Mesendoderm (in vitro differentiated cells): ENCODE measurements around the gene ABCA8.
"Not testable (repeated sequence)": the region's sequence is repeated elsewhere in the genome, so short reads cannot be mapped to it uniquely, and the experiment has no call there.

ENCODE experiments used
- DNase-seq: peaks from one replicate; pipeline ENCODE4 v3.0.0; 2013
- H2AK5ac ChIP-seq: 2 replicates; pipeline ENCODE4 v1.6.1; 2013; ENCODE audit warnings: low read length, inconsistent platforms
- H2BK120ac ChIP-seq: 2 replicates; pipeline ENCODE4 v1.6.1; 2013; ENCODE audit warnings: low read depth, mild to moderate bottlenecking, low read length, moderate library complexity, mixed read lengths
- H2BK15ac ChIP-seq: replicated peaks from 2 replicates; pipeline ENCODE4 v1.6.1; 2013; ENCODE audit warnings: low read depth, mild to moderate bottlenecking, moderate library complexity
- H2BK5ac ChIP-seq: 2 replicates; pipeline ENCODE4 v1.6.1; 2013; ENCODE audit warnings: low read length, inconsistent platforms
- H3K18ac ChIP-seq: 2 replicates; pipeline ENCODE4 v1.6.1; 2013; ENCODE audit warnings: mild to moderate bottlenecking, low read length, mixed read lengths
- H3K23ac ChIP-seq: one replicate; pipeline ENCODE4 v1.6.1; 2013; ENCODE audit warnings: low read length
- H3K27ac ChIP-seq: 2 replicates; pipeline ENCODE4 v1.5.1; 2013; ENCODE audit warnings: low read depth, mild to moderate bottlenecking, inconsistent platforms, low read length, moderate library complexity
- H3K27me3 ChIP-seq: 2 replicates; pipeline ENCODE4 v1.6.1; 2013; ENCODE audit warnings: low read length, control low read depth, mild to moderate bottlenecking, inconsistent platforms; ENCODE audit not compliant: insufficient read depth, poor library complexity
- H3K36me3 ChIP-seq: 2 replicates; pipeline ENCODE4 v1.6.1; 2013; ENCODE audit warnings: low read length, inconsistent platforms; ENCODE audit not compliant: control insufficient read depth, insufficient read depth
- H3K4ac ChIP-seq: one replicate; pipeline ENCODE4 v1.6.1; 2013; ENCODE audit warnings: low read depth, mild to moderate bottlenecking, low read length, moderate library complexity
- H3K4me1 ChIP-seq: 2 replicates; pipeline ENCODE4 v1.6.1; 2013; ENCODE audit warnings: low read depth, low read length, inconsistent platforms; ENCODE audit not compliant: control insufficient read depth
- H3K4me2 ChIP-seq: 2 replicates; pipeline ENCODE4 v1.6.1; 2013; ENCODE audit warnings: low read length
- H3K4me3 ChIP-seq: 2 replicates; pipeline ENCODE4 v1.5.1; 2013; ENCODE audit warnings: mild to moderate bottlenecking, low read length
- H3K56ac ChIP-seq: one replicate; pipeline ENCODE4 v1.6.1; 2013; ENCODE audit warnings: low read length
- H3K79me1 ChIP-seq: 2 replicates; pipeline ENCODE4 v1.6.1; 2013; ENCODE audit warnings: low read length, inconsistent platforms
- H3K79me2 ChIP-seq: 2 replicates; pipeline ENCODE4 v1.6.1; 2013; ENCODE audit warnings: mild to moderate bottlenecking, low read length; ENCODE audit not compliant: control insufficient read depth, insufficient read depth
- H3K9ac ChIP-seq: 2 replicates; pipeline ENCODE4 v1.6.1; 2013; ENCODE audit warnings: low read length, inconsistent platforms
- H4K5ac ChIP-seq: one replicate; pipeline ENCODE4 v1.6.1; 2013; ENCODE audit warnings: low read length
- H4K8ac ChIP-seq: one replicate; pipeline ENCODE4 v1.6.1; 2013; ENCODE audit warnings: low read depth, mild to moderate bottlenecking, control low read depth, low read length, moderate library complexity
- WGBS: extraction: QIAGEN DNeasy Blood & Tissue Kit; methylation state at CpG from one replicate; pipeline ENCODE4 v1.1.7; 2013; ENCODE audit warnings: low lambda C conversion rate, missing lambda C conversion rate; ENCODE audit not compliant: insufficient coverage; ENCODE audit errors: extremely low coverage; 5-methylcytosine and 5-hydroxymethylcytosine counted together

The ABCA8 gene

DNA sequence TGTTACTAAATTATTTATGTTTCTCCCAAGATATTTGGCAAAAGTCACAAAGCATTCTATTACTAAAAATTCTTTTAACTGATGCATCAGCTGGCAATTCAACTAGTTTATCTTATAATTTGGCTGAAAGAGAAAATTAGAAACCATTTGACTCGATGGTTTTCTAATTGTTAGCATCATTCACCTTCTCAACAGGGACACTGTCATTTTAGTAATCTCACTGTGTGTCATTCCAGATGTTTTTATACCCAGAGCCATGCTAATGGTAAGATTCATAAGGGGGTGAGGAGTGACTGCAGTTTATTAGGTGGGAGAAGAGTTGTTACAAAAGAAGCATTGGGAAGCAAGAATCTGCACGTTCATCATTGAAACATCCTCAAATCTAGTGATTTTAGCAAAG is 124.9 kb downstream of the ABCA8 start:
- H2BK120ac ChIP-seq: no peak overlapping the region
- WGBS: no CpG with 5 or more reads among the region's 2 CpGs

DNA sequence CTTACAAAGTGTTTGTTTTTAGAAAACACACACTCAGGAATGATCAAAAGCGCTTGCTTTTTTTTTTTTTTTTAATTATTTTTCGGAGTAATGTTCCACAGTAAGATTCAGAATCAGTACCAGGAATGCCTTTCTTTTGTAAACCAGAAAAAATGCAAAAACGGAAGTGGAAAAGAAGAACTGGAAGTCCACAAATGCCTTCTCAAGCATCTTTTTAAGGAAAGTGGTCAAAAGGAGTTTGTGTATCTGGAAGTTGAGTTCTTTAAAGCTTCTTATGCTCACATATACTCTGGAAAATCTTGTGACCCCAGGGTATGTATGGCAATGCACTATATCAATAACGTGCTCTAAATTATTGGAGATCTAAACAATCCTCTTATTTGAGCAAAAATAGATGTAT is 126.0 kb downstream of the ABCA8 start:
- no peak overlapping the region for H3K18ac ChIP-seq
- no peak overlapping the region for H4K8ac ChIP-seq
- H3K4ac ChIP-seq: no peak overlapping the region
- H3K56ac ChIP-seq: no peak overlapping the region
- no peaks in the 10 kb centered on the region for H3K27me3 ChIP-seq
- H3K79me1 ChIP-seq: no peaks in the 10 kb centered on the region
- no peaks in the 10 kb centered on the region for H3K4me1 ChIP-seq
- H3K4me2 ChIP-seq: no peak overlapping the region
- H3K4me3 ChIP-seq: no peak overlapping the region
- DNase-seq: no peak
- no peaks in the 10 kb centered on the region for H3K36me3 ChIP-seq
- no peaks in the 10 kb centered on the region for H3K79me2 ChIP-seq
- no peak overlapping the region for H2BK120ac ChIP-seq
- no peak overlapping the region for H3K23ac ChIP-seq
- H3K27ac ChIP-seq: no peak overlapping the region
- WGBS: no CpG with 5 or more reads among the region's 4 CpGs
- no peak overlapping the region for H2BK15ac ChIP-seq
- H4K5ac ChIP-seq: no peak overlapping the region
- no peak overlapping the region for H3K9ac ChIP-seq
- no peak overlapping the region for H2BK5ac ChIP-seq
- no peak overlapping the region for H2AK5ac ChIP-seq

More for the DNA sequence above, 124.9 kb downstream of the ABCA8 start:
- no peaks in the 10 kb centered on the region for H3K36me3 ChIP-seq
- no peak overlapping the region for H3K9ac ChIP-seq
- H2BK5ac ChIP-seq: no peak overlapping the region
- no peak for DNase-seq
- no peak overlapping the region for H3K18ac ChIP-seq
- H3K27me3 ChIP-seq: no peaks in the 10 kb centered on the region
- H3K79me1 ChIP-seq: no peaks in the 10 kb centered on the region
- H4K5ac ChIP-seq: no peak overlapping the region
- no peak overlapping the region for H4K8ac ChIP-seq
- H3K4me2 ChIP-seq: no peak overlapping the region
- no peak overlapping the region for H2AK5ac ChIP-seq
- H3K56ac ChIP-seq: no peak overlapping the region
- no peaks in the 10 kb centered on the region for H3K79me2 ChIP-seq
- no peak overlapping the region for H3K23ac ChIP-seq
- no peak overlapping the region for H3K27ac ChIP-seq
- H3K4me3 ChIP-seq: no peak overlapping the region
- no peaks in the 10 kb centered on the region for H3K4me1 ChIP-seq
- no peak overlapping the region for H3K4ac ChIP-seq
- H2BK15ac ChIP-seq: no peak overlapping the region

DNA sequence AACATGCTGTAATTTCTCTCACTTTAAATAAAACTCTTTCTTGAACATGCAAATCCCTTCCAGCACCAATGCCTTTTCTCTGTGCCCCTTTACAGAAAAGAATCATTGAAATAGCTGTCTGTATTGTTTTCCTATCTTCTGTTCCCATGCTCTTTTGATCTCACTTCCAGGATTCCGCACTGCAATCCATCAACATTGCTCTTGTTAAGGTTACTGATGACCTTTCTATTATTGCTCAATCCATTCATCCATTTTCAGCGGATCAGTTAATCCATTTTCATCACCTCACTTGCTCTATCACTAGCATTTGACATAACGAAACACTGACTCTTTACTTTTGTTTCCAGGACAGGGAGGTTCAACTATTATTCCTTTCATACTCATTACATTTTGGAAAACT is 130.5 kb downstream of the ABCA8 start:
- H2BK15ac ChIP-seq: no peak overlapping the region
- no peak overlapping the region for H3K4me2 ChIP-seq
- no peak overlapping the region for H3K23ac ChIP-seq
- H3K9ac ChIP-seq: no peak overlapping the region
- no peak overlapping the region for H3K4me3 ChIP-seq
- no peak overlapping the region for H2AK5ac ChIP-seq
- H3K79me1 ChIP-seq: no peaks in the 10 kb centered on the region
- no peak overlapping the region for H3K27ac ChIP-seq
- H3K56ac ChIP-seq: no peak overlapping the region
- DNase-seq: no peak
- no peaks in the 10 kb centered on the region for H3K36me3 ChIP-seq
- H3K4me1 ChIP-seq: no peaks in the 10 kb centered on the region
- H3K4ac ChIP-seq: no peak overlapping the region
- H3K79me2 ChIP-seq: no peaks in the 10 kb centered on the region
- WGBS: no CpG with 5 or more reads among the region's 3 CpGs
- H2BK5ac ChIP-seq: no peak overlapping the region
- H3K27me3 ChIP-seq: no peaks in the 10 kb centered on the region
- no peak overlapping the region for H2BK120ac ChIP-seq
- H4K8ac ChIP-seq: no peak overlapping the region
- H4K5ac ChIP-seq: no peak overlapping the region
- H3K18ac ChIP-seq: no peak overlapping the region

DNA sequence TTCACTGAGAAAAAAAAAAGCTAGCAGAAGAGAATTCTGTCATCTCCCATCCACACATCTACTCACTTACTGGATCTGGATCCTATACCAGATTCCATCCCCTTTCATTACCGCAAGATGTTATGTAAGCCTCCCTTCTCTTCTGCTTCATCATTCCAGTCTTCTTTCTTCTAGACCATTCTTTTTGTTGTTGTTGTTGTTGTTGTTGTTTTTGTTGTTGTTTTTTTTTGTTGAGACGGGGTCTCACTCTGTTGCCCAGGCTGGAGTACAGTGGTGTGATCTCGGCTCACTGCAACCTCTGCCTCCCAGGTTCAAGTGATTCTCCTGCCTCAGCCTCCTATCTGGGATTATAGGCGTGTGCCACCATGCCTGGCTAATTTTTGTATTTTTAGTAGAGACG is 131.0 kb downstream of the ABCA8 start:
- not testable (repeated sequence) for H3K4me3 ChIP-seq, H2AK5ac ChIP-seq

DNA sequence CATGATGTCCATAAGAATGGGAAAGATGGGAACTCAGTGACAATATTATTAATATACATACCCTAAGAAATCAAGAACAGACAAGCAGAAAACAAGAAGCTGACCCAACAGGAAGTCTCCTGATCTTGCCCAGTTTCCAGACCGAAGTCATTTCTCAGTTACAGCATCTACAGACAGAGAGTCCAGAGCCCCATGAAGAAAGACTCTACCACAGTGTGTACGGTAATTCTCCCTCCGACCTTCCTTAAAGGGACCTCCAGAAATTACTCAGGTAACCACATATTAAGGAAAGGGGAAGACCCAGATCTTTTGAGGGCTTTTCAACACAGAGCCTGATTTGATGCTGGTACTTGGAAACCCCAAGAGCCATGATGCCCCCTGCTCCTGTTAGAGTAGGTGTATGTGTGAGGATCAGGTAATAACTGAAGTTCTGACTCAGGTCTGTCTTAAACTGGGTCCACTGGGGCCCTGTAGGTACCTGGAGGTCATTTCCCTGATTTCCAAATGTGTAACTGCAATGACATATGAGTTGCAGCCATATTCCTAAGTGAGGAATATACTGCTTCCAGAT is 132.4 kb downstream of the ABCA8 start:
- no peak overlapping the region for H2BK15ac ChIP-seq
- no peak overlapping the region for H3K4me3 ChIP-seq
- no peak overlapping the region for H2BK5ac ChIP-seq
- no peak for DNase-seq
- no CpG with 5 or more reads among the region's 3 CpGs for WGBS
- no peak overlapping the region for H3K27ac ChIP-seq
- no peaks in the 10 kb centered on the region for H3K79me2 ChIP-seq
- H3K4me2 ChIP-seq: no peak overlapping the region
- no peaks in the 10 kb centered on the region for H3K36me3 ChIP-seq
- no peak overlapping the region for H2BK120ac ChIP-seq
- no peak overlapping the region for H4K5ac ChIP-seq
- no peak overlapping the region for H3K4ac ChIP-seq
- no peaks in the 10 kb centered on the region for H3K27me3 ChIP-seq
- no peak overlapping the region for H3K23ac ChIP-seq
- no peak overlapping the region for H3K18ac ChIP-seq
- H3K4me1 ChIP-seq: no peaks in the 10 kb centered on the region
- H3K56ac ChIP-seq: no peak overlapping the region
- H3K9ac ChIP-seq: no peak overlapping the region
- no peak overlapping the region for H4K8ac ChIP-seq
- H2AK5ac ChIP-seq: no peak overlapping the region
- no peaks in the 10 kb centered on the region for H3K79me1 ChIP-seq

More for the DNA sequence above, 131.0 kb downstream of the ABCA8 start:
- not testable (repeated sequence) for DNase-seq, H4K8ac ChIP-seq, H3K56ac ChIP-seq, H3K4ac ChIP-seq, H3K27ac ChIP-seq, H3K36me3 ChIP-seq, H3K4me1 ChIP-seq, H2BK120ac ChIP-seq, H4K5ac ChIP-seq, H3K23ac ChIP-seq, H3K27me3 ChIP-seq, H3K79me1 ChIP-seq, H2BK5ac ChIP-seq, H3K9ac ChIP-seq, H3K4me2 ChIP-seq, H2BK15ac ChIP-seq, H3K18ac ChIP-seq, H3K79me2 ChIP-seq
- WGBS: no CpG with 5 or more reads among the region's 5 CpGs
